Ishikawa (cell line): ENCODE measurements around the gene HGS.

ENCODE experiments used
- EGR1 ChIP-seq: IDR thresholded peaks from 2 replicates; pipeline ENCODE4 v1.6.1; 2012
- EP300 ChIP-seq: IDR thresholded peaks from 2 replicates; pipeline ENCODE4 v1.6.1; 2012; ENCODE audit warnings: borderline replicate concordance
- FOXM1 ChIP-seq: IDR thresholded peaks from 2 replicates; pipeline ENCODE4 v1.6.1; 2012; ENCODE audit warnings: low read depth, borderline replicate concordance
- NFIC ChIP-seq: IDR thresholded peaks from 2 replicates; pipeline ENCODE4 v1.6.1; 2012
- TAF1 ChIP-seq: IDR thresholded peaks from 2 replicates; pipeline ENCODE4 v1.6.1; 2012; ENCODE audit warnings: low read depth, mild to moderate bottlenecking
- TF ChIP-seq, protein P1 (sequence below): IDR thresholded peaks from 2 replicates; pipeline ENCODE4 v1.6.1; 2012; ENCODE audit warnings: low read depth, mild to moderate bottlenecking
- TF ChIP-seq, protein P2 (sequence below): IDR thresholded peaks from 2 replicates; pipeline ENCODE4 v1.6.1; 2012

DNA sequence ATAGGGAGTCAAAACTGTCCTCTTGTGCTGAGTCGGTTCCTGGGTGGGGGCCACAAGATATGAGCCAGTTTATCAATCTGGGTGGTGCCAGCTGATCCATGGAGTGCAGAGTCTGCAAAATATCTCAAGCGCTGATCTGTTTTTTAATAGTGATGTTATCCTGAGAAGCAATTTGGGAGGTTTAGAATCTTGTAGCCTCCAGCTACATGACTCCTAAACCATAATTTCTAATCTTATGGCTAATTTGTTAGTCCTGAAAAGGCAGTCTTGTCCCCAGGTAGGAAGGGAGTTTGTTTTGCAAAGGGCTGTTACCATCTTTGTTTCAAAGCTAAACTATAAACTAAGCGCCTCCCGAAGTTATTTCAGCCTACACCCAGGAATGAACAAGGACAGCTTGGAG lies 45.1 kb upstream of the HGS start:
- TF ChIP-seq, protein P1, sequence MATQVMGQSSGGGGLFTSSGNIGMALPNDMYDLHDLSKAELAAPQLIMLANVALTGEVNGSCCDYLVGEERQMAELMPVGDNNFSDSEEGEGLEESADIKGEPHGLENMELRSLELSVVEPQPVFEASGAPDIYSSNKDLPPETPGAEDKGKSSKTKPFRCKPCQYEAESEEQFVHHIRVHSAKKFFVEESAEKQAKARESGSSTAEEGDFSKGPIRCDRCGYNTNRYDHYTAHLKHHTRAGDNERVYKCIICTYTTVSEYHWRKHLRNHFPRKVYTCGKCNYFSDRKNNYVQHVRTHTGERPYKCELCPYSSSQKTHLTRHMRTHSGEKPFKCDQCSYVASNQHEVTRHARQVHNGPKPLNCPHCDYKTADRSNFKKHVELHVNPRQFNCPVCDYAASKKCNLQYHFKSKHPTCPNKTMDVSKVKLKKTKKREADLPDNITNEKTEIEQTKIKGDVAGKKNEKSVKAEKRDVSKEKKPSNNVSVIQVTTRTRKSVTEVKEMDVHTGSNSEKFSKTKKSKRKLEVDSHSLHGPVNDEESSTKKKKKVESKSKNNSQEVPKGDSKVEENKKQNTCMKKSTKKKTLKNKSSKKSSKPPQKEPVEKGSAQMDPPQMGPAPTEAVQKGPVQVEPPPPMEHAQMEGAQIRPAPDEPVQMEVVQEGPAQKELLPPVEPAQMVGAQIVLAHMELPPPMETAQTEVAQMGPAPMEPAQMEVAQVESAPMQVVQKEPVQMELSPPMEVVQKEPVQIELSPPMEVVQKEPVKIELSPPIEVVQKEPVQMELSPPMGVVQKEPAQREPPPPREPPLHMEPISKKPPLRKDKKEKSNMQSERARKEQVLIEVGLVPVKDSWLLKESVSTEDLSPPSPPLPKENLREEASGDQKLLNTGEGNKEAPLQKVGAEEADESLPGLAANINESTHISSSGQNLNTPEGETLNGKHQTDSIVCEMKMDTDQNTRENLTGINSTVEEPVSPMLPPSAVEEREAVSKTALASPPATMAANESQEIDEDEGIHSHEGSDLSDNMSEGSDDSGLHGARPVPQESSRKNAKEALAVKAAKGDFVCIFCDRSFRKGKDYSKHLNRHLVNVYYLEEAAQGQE, result no peak
- no peak for TF ChIP-seq EGR1
- no peak for TF ChIP-seq TAF1
- no peak for TF ChIP-seq EP300
- no peak for TF ChIP-seq NFIC
- TF ChIP-seq FOXM1, result no peak
- TF ChIP-seq, protein P2, sequence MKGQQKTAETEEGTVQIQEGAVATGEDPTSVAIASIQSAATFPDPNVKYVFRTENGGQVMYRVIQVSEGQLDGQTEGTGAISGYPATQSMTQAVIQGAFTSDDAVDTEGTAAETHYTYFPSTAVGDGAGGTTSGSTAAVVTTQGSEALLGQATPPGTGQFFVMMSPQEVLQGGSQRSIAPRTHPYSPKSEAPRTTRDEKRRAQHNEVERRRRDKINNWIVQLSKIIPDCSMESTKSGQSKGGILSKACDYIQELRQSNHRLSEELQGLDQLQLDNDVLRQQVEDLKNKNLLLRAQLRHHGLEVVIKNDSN, result no peak
